ENCODE results near the gene HNRNPH1.

Gene HNRNPH1

GRCh38 chr5:179588166-179588565 is 35.3 kb downstream of the HNRNPH1 start:
- Histone ChIP-seq H4K20me1 (ENCODE audit: insufficient read depth, low read length, poor library complexity, severe bottlenecking) (no peaks in the 10 kb centered on the region), H3K4me3 (ENCODE audit: low read length, poor library complexity, severe bottlenecking) (no peak overlapping the region), H3K79me2 (ENCODE audit: insufficient read depth, low read length) (no peaks in the 10 kb centered on the region), H3K4me2 (ENCODE audit: low read depth, low read length, poor library complexity, severe bottlenecking) (no peak overlapping the region), H2AFZ (ENCODE audit: low read length) (no peak overlapping the region), H3K36me3 (ENCODE audit: insufficient read depth, low read length) (peaks cover 6% of the 10 kb centered on the region; the same call in 1 of the 2 replicates), H3K27me3 (ENCODE audit: insufficient read depth, low read length, poor library complexity, severe bottlenecking) (no peaks in the 10 kb centered on the region), H3K4me1 (ENCODE audit: insufficient read depth, low read length, poor library complexity, severe bottlenecking) (no peaks in the 10 kb centered on the region), H3K9me2 (replicated peaks; ENCODE audit: low read depth, low read length) (no peaks in the 10 kb centered on the region), H3K9me3 (ENCODE audit: insufficient read depth, low read depth, low read length) (no peaks in the 10 kb centered on the region), H3K9ac (ENCODE audit: low read depth, low read length, poor library complexity, severe bottlenecking) (no peak overlapping the region), H3F3A (ENCODE audit: low read depth) (no peaks in the 10 kb centered on the region)
- TF ChIP-seq CTCF (conservative IDR thresholded peaks at IDR 0.05; ENCODE audit: low read length) (no peak), EZH2phosphoT487 (IDR thresholded peaks at IDR 0.05; ENCODE audit: borderline replicate concordance) (no peak)

- TF ChIP-seq EZH2phosphoT487 (IDR thresholded peaks at IDR 0.05; ENCODE audit: borderline replicate concordance) (no peak), CTCF (conservative IDR thresholded peaks at IDR 0.05; ENCODE audit: low read length) (no peak)
- Histone ChIP-seq H3F3A (ENCODE audit: low read depth) (no peaks in the 10 kb centered on the region), H3K9ac (ENCODE audit: low read depth, low read length, poor library complexity, severe bottlenecking) (no peak overlapping the region), H3K36me3 (ENCODE audit: insufficient read depth, low read length) (peaks cover 6% of the 10 kb centered on the region; the same call in 1 of the 2 replicates), H3K4me2 (ENCODE audit: low read depth, low read length, poor library complexity, severe bottlenecking) (no peak overlapping the region), H3K4me3 (ENCODE audit: low read length, poor library complexity, severe bottlenecking) (no peak overlapping the region), H4K20me1 (ENCODE audit: insufficient read depth, low read length, poor library complexity, severe bottlenecking) (no peaks in the 10 kb centered on the region), H3K4me1 (ENCODE audit: insufficient read depth, low read length, poor library complexity, severe bottlenecking) (no peaks in the 10 kb centered on the region), H3K9me3 (ENCODE audit: insufficient read depth, low read depth, low read length) (no peaks in the 10 kb centered on the region), H2AFZ (ENCODE audit: low read length) (no peak overlapping the region), H3K9me2 (replicated peaks; ENCODE audit: low read depth, low read length) (no peaks in the 10 kb centered on the region), H3K27me3 (ENCODE audit: insufficient read depth, low read length, poor library complexity, severe bottlenecking) (no peaks in the 10 kb centered on the region), H3K79me2 (ENCODE audit: insufficient read depth, low read length) (no peaks in the 10 kb centered on the region)
Measured at GRCh38 chr5:179585941-179586401, 37.5 kb downstream of the HNRNPH1 start.

- H3K79me2 ChIP-seq (ENCODE audit: insufficient read depth, low read length) = no peaks in the 10 kb centered on the region
- no peaks in the 10 kb centered on the region for H3K27me3 ChIP-seq (ENCODE audit: insufficient read depth, low read length, poor library complexity, severe bottlenecking)
- H3K4me2 ChIP-seq (ENCODE audit: low read depth, low read length, poor library complexity, severe bottlenecking) = no peak overlapping the region
- no peaks in the 10 kb centered on the region for H3K36me3 ChIP-seq (ENCODE audit: insufficient read depth, low read length)
- H3K9me3 ChIP-seq (ENCODE audit: insufficient read depth, low read depth, low read length) = no peaks in the 10 kb centered on the region
- no peak overlapping the region for H2AFZ ChIP-seq (ENCODE audit: low read length)
- TF ChIP-seq EZH2phosphoT487 (IDR thresholded peaks at IDR 0.05; ENCODE audit: borderline replicate concordance) = no peak
- TF ChIP-seq CTCF (conservative IDR thresholded peaks at IDR 0.05; ENCODE audit: low read length) = no peak
- no peaks in the 10 kb centered on the region for H4K20me1 ChIP-seq (ENCODE audit: insufficient read depth, low read length, poor library complexity, severe bottlenecking)
- no peak overlapping the region for H3K9ac ChIP-seq (ENCODE audit: low read depth, low read length, poor library complexity, severe bottlenecking)
- H3K4me1 ChIP-seq (ENCODE audit: insufficient read depth, low read length, poor library complexity, severe bottlenecking) = no peaks in the 10 kb centered on the region
- no peak overlapping the region for H3K4me3 ChIP-seq (ENCODE audit: low read length, poor library complexity, severe bottlenecking)
- no peaks in the 10 kb centered on the region for H3F3A ChIP-seq (ENCODE audit: low read depth)
- no peaks in the 10 kb centered on the region for H3K9me2 ChIP-seq (replicated peaks; ENCODE audit: low read depth, low read length)
Measured at GRCh38 chr5:179577286-179577960, 46.0 kb downstream of the HNRNPH1 start.

All from Loucy (cell line).